GM23248 (cell line): ENCODE results near the gene B4GALT6. TPM values are rescaled to one million over a fixed set of nuclear protein-coding genes. Genes with fewer than 3 reads are reported as not detected.

ENCODE experiments used
- DNase-seq: peaks from one replicate; pipeline ENCODE4 v3.0.0-alpha.2; 2015
- H2AFZ ChIP-seq: fragments of 200-600 bp; sonication (generic); 2 replicates; pipeline ENCODE4 v1.6.1; 2016; ENCODE audit warnings: antibody characterized with exemption
- H3F3A ChIP-seq: fragments of 200-600 bp; sonication (generic); 2 replicates; pipeline ENCODE4 v1.6.1; 2016; ENCODE audit warnings: mild to moderate bottlenecking, antibody characterized with exemption, mixed run types; ENCODE audit not compliant: insufficient read depth
- H3K27ac ChIP-seq: fragments of 200-600 bp; sonication (generic); 2 replicates; pipeline ENCODE4 v1.5.1; 2016; ENCODE audit warnings: mild to moderate bottlenecking
- H3K27me3 ChIP-seq: fragments of 200-600 bp; sonication (generic); replicated peaks from 2 replicates; pipeline ENCODE4 v1.6.1; 2016; ENCODE audit warnings: mild to moderate bottlenecking; ENCODE audit not compliant: insufficient read depth
- H3K36me3 ChIP-seq: fragments of 200-600 bp; sonication (generic); 2 replicates; pipeline ENCODE4 v1.6.1; 2016; ENCODE audit warnings: low read depth, mild to moderate bottlenecking
- H3K4me1 ChIP-seq: fragments of 200-600 bp; sonication (generic); 2 replicates; pipeline ENCODE4 v1.6.1; 2016; ENCODE audit warnings: mild to moderate bottlenecking; ENCODE audit not compliant: insufficient read depth
- H3K4me2 ChIP-seq: fragments of 200-600 bp; sonication (generic); one replicate; pipeline ENCODE4 v1.6.1; 2016; ENCODE audit warnings: mild to moderate bottlenecking; ENCODE audit not compliant: unreplicated experiment
- H3K4me3 ChIP-seq: fragments of 200-600 bp; sonication (generic); 2 replicates; pipeline ENCODE4 v1.5.1; 2016; ENCODE audit warnings: mild to moderate bottlenecking
- H3K79me2 ChIP-seq: fragments of 200-600 bp; sonication (generic); 2 replicates; pipeline ENCODE4 v1.6.1; 2016; ENCODE audit warnings: mild to moderate bottlenecking; ENCODE audit not compliant: insufficient read depth
- H3K9ac ChIP-seq: fragments of 200-600 bp; sonication (generic); 2 replicates; pipeline ENCODE4 v1.6.1; 2016; ENCODE audit warnings: mild to moderate bottlenecking
- H3K9me2 ChIP-seq: fragments of 200-600 bp; sonication (generic); 2 replicates; pipeline ENCODE4 v1.6.1; 2016; ENCODE audit warnings: mixed run types, mild to moderate bottlenecking, moderate library complexity; ENCODE audit not compliant: insufficient read depth
- H3K9me3 ChIP-seq: fragments of 200-600 bp; sonication (generic); one replicate; pipeline ENCODE4 v1.6.1; 2017; ENCODE audit warnings: low read depth
- H4K20me1 ChIP-seq: fragments of 200-600 bp; sonication (generic); 2 replicates; pipeline ENCODE4 v1.6.0; 2016; ENCODE audit not compliant: insufficient read depth
- EZH2 ChIP-seq: fragments of 200-600 bp; sonication (generic); IDR thresholded peaks from 2 replicates; pipeline ENCODE4 v1.6.1; 2018; ENCODE audit warnings: antibody characterized with exemption, mild to moderate bottlenecking; ENCODE audit not compliant: insufficient read depth, poor library complexity, severe bottlenecking
- EZH2phosphoT487 ChIP-seq: fragments of 200-600 bp; sonication (generic); IDR thresholded peaks from 2 replicates; pipeline ENCODE4 v1.6.1; 2018; ENCODE audit warnings: antibody characterized with exemption, moderate library complexity, mild to moderate bottlenecking, low read depth; ENCODE audit not compliant: insufficient read depth
- WGBS, 2 experiments: methylation state at CpG; one replicate each; pipeline ENCODE4 v1.1.6; 2015 to 2017; ENCODE audit warnings: low lambda C conversion rate in 2 of 2, low coverage in 1 of 2; ENCODE audit errors: missing lambda C conversion rate in 2 of 2; 5-methylcytosine and 5-hydroxymethylcytosine counted together
- in situ Hi-C: fragments of 300-500 bp; cut with MboI; formaldehyde crosslinking; loops from 2 replicates; pipeline ENCODE4 v1.15.0; 2020
- polyA plus RNA-seq: library from polyadenylated mRNA; unstranded; fragments of >200 nt; fragmentation: Nextera tagmentation; extraction: Ambion mirVana; gene quantifications from 2 replicates; pipeline ENCODE4 v1.2.1, GENCODE V29; 2016
- total RNA-seq: library from RNA; depleted of rRNA; stranded (reverse); fragments of >200 nt; shearing (Covaris generic); gene quantifications from 2 replicates; pipeline ENCODE4 v1.2.3, GENCODE V29; 2014

The B4GALT6 gene
- total and polyA plus RNA-seq, 2 experiments from 2014 or later, result 1.2 to 2.4 TPM

DNA sequence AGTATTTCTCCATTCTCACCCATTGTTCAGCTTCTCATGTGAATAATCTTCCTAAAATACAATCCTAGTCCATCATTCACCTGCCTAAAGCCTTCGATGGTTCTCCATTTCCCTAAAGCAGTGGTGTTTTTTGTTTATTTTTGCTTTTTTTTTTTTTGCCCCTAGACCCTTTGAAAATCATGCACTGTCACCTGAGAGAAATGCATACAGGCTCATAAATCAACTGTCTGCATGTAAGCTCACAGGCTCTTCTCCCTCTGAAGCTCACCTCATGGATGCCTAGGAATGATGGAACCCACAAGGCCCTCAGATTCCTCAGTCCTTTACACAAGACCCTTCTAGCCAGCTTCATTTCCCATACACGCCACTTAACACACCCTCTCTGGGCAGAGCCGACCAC is 31.5 kb downstream of the B4GALT6 start:
- TF ChIP-seq EZH2, result no peak
- no peak for TF ChIP-seq EZH2phosphoT487
- in situ Hi-C loops, result no loop called here
- H3K4me1 ChIP-seq, result peaks cover 14% of the 10 kb centered on the region
- H3K9me2 ChIP-seq, result no peaks in the 10 kb centered on the region
- no peaks in the 10 kb centered on the region for H4K20me1 ChIP-seq
- H3K79me2 ChIP-seq, result no peaks in the 10 kb centered on the region
- 80 to 92% methylated on average over 3 of the region's 3 CpGs for WGBS, 2 experiments
- no peak overlapping the region for H3K4me3 ChIP-seq
- no peaks in the 10 kb centered on the region for H3K9me3 ChIP-seq
- no peak overlapping the region for H3K27ac ChIP-seq
- no peak overlapping the region for H3K4me2 ChIP-seq
- no peaks in the 10 kb centered on the region for H3K27me3 ChIP-seq
- no peak overlapping the region for H3K9ac ChIP-seq
- no peaks in the 10 kb centered on the region for H3K36me3 ChIP-seq
- no peak for DNase-seq
- no peak overlapping the region for H2AFZ ChIP-seq
- H3F3A ChIP-seq, result peaks cover 10% of the 10 kb centered on the region; the same call in 1 of the 2 replicates

- no peaks in the 10 kb centered on the region for H3K27me3 ChIP-seq
- 85 to 90% methylated on average over 9 of the region's 9 CpGs for WGBS, 2 experiments
- H3K9me3 ChIP-seq, result no peaks in the 10 kb centered on the region
- no peaks in the 10 kb centered on the region for H3K79me2 ChIP-seq
- peaks cover 14% of the 10 kb centered on the region for H3K4me1 ChIP-seq
- H3K4me2 ChIP-seq, result no peak overlapping the region
- in situ Hi-C loops, result no loop called here
- H3K4me3 ChIP-seq, result no peak overlapping the region
- TF ChIP-seq EZH2phosphoT487, result no peak
- no peak for TF ChIP-seq EZH2
- H3K9me2 ChIP-seq, result no peaks in the 10 kb centered on the region
- no peak overlapping the region for H3K9ac ChIP-seq
- no peaks in the 10 kb centered on the region for H3K36me3 ChIP-seq
- H2AFZ ChIP-seq, result no peak overlapping the region
- H4K20me1 ChIP-seq, result no peaks in the 10 kb centered on the region
- H3F3A ChIP-seq, result peaks cover 10% of the 10 kb centered on the region; the same call in 1 of the 2 replicates
- no peak overlapping the region for H3K27ac ChIP-seq
- no peak for DNase-seq
These were observed 32.0 kb downstream of the B4GALT6 start for GRCh38 chr18:31652357-31652756.

DNA sequence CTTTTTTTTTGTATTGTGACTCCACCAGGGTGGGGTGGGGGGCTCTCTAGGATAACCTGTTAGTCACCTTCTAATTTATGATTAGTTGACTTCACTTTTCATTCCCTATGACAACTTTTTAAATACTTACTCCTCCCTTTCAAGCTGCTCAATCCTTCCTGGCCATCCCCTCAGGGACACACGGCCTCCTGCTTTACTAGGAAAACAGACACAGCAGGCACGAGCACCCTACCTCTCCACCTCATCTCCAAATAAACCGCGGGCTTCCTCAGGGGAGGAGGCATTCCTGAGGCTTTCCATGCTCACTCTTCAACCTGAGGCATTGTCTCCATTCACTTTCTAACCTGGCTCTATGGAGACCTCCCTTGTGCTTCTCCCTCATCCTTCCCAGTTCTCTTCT is 33.0 kb downstream of the B4GALT6 start:
- H3K79me2 ChIP-seq, result no peaks in the 10 kb centered on the region
- H3K9me3 ChIP-seq, result no peaks in the 10 kb centered on the region
- in situ Hi-C loops, result no loop called here
- H3K4me3 ChIP-seq, result no peak overlapping the region
- TF ChIP-seq EZH2phosphoT487 (no peak), EZH2 (no peak)
- H3K4me1 ChIP-seq, result peaks cover 14% of the 10 kb centered on the region
- no peaks in the 10 kb centered on the region for H3K27me3 ChIP-seq
- peaks cover 10% of the 10 kb centered on the region; the same call in 1 of the 2 replicates for H3F3A ChIP-seq
- H2AFZ ChIP-seq, result no peak overlapping the region
- no peaks in the 10 kb centered on the region for H4K20me1 ChIP-seq
- H3K9me2 ChIP-seq, result no peaks in the 10 kb centered on the region
- no peak overlapping the region for H3K27ac ChIP-seq
- no peak for DNase-seq
- no peak overlapping the region for H3K9ac ChIP-seq
- H3K36me3 ChIP-seq, result no peaks in the 10 kb centered on the region
- H3K4me2 ChIP-seq, result no peak overlapping the region
- WGBS, 2 experiments, result 86 to 92% methylated on average over 4 of the region's 4 CpGs

- H3K4me3 ChIP-seq, result no peak overlapping the region
- TF ChIP-seq EZH2phosphoT487 (no peak), EZH2 (no peak)
- H3K27me3 ChIP-seq, result no peaks in the 10 kb centered on the region
- H3K36me3 ChIP-seq, result no peaks in the 10 kb centered on the region
- no peak overlapping the region for H3K9ac ChIP-seq
- no peak overlapping the region for H3K4me2 ChIP-seq
- no peaks in the 10 kb centered on the region for H3K9me3 ChIP-seq
- no peak for DNase-seq
- no peak overlapping the region for H3K27ac ChIP-seq
- no peaks in the 10 kb centered on the region for H3K9me2 ChIP-seq
- H3K79me2 ChIP-seq, result no peaks in the 10 kb centered on the region
- no peak overlapping the region for H2AFZ ChIP-seq
- peaks cover 14% of the 10 kb centered on the region for H3K4me1 ChIP-seq
- in situ Hi-C loops, result no loop called here
- WGBS, 2 experiments, result 44 to 48% methylated on average over 4 of the region's 4 CpGs
- peaks cover 10% of the 10 kb centered on the region; the same call in 1 of the 2 replicates for H3F3A ChIP-seq
- H4K20me1 ChIP-seq, result no peaks in the 10 kb centered on the region
These were observed 34.2 kb downstream of the B4GALT6 start for GRCh38 chr18:31649978-31650719.
